ENCODE data around the gene ASPDH.
"Not testable (repeated sequence)": the region's sequence is repeated elsewhere in the genome, so short reads cannot be mapped to it uniquely, and the experiment has no call there.

The ASPDH gene

GRCh38 chr19:50547385-50548190 is 33.9 kb upstream of the ASPDH start:
- no peak for DNase-seq

GRCh38 chr19:50546527-50547221 is 33.0 kb upstream of the ASPDH start:
- no peak for DNase-seq

DNA sequence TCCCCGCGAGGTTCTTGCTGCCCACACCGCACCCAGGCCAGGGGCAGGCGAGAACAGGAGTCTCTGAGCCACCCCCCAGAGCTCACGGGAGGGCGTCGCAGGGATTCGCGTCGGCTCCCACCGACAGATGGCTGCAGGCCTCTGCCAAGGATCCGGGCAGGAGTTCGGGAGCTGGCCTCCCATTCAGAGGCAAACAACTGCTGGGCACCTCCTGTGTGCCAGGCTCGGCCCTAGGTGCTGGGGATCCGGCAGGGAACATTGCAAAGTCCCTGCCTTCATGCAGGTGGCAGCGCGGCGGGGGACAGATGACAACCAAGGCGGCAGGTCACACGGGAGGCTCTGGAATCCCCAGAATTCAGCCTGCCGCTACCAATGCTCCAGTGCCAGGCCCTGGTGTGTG is 29.2 kb upstream of the ASPDH start:
- DNase-seq, result no peak

- DNase-seq, result peak; percentile 73
Measured at GRCh38 chr19:50537769-50538230, 24.1 kb upstream of the ASPDH start.

DNA sequence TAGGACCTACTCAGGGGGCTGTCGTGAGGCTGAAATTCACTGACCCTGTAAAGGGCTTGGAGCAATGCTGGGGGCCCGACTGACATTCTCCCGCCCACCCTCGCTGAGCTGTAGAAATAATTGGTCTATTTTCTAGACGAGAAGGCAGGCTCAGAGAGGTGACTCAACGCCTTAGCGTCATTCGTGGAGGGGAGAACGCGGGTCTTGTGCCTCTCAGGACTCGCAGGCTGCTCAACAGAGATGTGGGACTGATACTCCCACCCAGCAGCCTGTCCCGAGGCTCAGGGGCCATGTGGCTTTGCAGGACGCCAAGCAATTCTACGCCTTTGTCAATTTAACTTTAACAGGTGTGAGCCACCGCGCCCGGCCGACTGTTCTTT is 23.6 kb upstream of the ASPDH start:
- DNase-seq, result no peak

- DNase-seq, result no peak
Measured at GRCh38 chr19:50536662-50537305, 23.1 kb upstream of the ASPDH start.

GRCh38 chr19:50535672-50536187 is 22.0 kb upstream of the ASPDH start:
- no peak for DNase-seq

GRCh38 chr19:50534478-50534877 is 20.8 kb upstream of the ASPDH start:
- DNase-seq, result no peak

- DNase-seq, result no peak
Measured at GRCh38 chr19:50532952-50533351, 19.2 kb upstream of the ASPDH start.

DNA sequence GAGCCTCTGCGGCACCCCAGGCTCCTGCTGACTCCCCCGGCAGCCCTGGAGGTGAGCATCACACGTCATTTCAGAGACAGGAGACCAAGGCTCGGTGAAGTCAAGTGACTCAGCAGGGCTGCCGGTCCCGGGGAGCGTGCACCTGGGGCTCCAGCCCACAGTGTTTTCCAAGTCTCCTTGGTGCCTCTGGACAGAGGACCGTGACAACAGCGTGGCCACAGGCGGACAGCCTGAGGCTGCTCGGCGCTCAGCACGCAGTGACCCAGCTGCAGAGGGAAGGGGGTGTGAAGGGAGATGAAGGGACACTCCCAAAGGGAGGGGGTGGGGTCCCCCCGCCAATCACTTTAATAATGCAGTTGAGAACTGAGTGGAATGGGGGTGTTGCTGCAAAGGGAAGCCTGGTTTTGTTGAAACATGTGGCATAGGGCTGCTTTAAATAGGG is 17.5 kb upstream of the ASPDH start:
- DNase-seq, result no peak

- not testable (repeated sequence) for DNase-seq
Measured at GRCh38 chr19:50528052-50528451, 14.3 kb upstream of the ASPDH start.

- no peak for DNase-seq
Measured at GRCh38 chr19:50522881-50523280, 9.2 kb upstream of the ASPDH start.

DNA sequence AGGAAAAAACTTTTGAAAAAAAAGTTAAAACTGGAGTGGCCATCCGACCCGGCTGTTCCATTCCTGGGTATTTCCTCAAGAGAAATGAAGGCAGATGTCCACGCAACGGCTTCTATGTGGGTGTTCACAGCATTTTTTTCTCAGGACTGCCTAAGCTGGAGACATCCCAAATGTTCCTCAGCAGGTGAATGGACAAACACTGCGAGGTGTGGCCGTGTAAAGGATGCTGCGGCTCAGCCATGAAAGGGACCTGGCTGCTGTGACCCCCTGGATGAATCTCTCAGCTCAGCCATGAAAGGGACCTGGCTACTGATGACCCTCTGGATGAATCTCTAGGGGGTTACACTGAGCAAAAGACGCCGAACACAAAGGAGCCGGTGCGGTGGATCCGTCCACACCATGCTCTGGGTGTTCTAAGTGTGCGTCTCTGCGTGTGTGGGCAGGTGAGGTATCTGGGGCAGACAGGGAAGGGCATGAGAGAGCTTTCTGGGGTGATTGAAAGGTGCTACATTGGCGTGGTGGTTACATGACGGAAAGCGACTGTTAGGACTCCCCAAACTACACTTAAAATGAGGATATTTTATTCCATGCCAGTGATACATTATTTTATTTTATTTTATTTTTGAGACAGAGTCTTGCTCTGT is 7.2 kb upstream of the ASPDH start:
- DNase-seq, result no peak

GRCh38 chr19:50519006-50519575 is 5.4 kb upstream of the ASPDH start:
- no peak for DNase-seq

DNA sequence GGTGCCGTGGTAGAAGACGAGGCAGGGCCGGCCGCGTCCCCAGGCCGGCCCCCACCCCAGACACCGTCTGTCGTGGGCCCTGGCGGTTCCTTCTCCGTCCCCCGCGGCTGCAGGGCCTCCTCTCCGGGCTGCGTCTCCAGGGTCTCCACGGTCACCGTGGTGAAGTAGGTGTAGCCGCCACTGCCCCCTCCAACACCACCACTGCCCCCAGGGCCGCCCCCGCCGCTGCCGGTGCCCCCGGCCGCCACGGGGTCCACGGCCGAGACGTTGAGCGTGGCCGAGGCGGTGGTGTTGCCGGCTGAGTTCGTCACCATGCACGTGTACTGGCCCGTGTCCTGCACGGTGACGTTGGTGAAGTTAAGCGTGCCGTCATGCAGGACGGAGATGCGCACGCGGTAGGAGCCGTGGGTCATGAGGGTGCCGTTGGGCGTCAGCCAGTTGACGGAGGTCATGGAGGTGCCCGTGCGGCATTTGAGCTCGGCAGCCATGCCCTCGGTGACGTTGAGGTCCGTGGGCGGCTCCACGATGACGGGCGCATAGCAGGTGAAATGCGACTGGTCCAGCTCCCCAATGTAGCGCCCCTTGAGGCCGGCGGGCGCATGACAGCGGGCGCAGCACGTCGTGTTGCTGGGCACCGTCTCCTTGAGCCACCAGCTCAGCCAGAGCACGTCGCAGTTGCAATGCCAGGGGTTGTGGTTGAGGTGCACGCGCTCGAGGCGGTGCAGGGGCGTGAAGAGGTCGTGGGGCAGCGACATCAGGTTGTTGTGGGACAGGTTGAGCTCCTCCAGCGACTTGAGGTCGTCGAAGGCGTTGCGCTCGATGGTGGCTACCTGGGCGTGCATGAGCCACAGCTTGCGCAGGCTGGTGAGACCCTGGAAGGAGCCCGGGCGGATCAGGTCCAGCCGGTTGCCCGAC is 4.6 kb upstream of the ASPDH start:
- no peak for DNase-seq

DNA sequence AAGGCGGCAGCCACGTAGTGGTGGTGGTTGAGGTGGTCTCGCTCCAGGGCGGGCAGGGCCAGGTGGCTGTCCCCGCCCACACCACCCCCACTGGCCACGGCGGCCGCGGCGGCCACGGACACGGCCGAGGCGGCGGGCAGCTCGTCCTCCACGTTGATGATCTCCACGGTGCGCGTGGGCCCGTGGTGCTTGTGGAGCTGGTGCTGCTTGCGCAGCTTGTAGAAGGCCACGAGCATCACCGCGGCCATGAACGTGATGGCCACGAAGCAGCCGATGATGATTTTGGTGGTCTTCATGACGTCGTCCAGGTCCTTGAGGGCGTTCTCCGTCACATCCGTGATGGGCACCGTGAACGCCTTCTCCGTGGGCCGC is 4.0 kb upstream of the ASPDH start:
- no peak for DNase-seq

- no peak for DNase-seq
Measured at GRCh38 chr19:50516964-50517703, 3.4 kb upstream of the ASPDH start.

DNA sequence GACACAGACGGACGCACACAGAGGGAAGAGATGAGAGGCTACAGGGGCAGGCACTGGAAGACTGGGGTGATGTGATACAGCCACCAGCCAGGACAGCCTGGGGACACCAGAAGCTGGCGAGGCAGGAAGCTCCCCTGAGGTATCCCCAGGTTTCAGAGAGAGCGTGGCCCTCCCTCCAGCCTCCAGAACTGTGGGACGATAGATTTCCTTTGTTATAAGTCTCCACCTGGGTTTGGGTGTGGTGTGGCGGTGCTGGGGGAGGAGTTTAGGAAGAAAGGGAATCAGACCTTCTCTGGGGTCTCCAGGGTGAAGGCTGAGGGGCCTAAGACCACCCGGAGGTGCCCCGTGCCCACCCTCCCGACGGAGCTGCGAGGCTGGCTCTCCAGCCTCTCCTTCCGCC is 2.7 kb upstream of the ASPDH start:
- DNase-seq, result no peak

DNA sequence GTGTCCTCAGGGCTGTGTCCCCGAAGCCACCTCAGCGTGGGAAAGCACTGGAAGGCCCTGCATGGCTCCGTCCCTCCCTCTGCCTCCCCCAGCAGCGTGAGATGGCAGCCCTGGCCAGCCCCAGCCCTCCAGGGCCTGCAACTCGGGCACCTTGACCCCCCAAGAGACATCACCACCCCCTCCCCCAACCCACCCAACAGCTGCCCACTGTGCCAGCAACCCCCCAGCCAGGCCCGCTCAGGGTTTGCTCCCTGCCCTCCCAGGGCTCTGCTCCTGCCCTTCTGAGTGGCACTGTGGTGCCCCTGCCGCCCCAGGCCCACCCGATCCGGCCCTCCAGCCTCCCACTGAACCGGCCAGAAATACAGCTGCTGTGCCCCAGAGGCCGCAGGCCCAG is 1.5 kb upstream of the ASPDH start:
- no peak for DNase-seq

GRCh38 chr19:50514346-50515167 is 844 bp upstream of the ASPDH start:
- DNase-seq, result peak; percentile 81
